Keratinocyte (primary cell): ENCODE results near the gene DPF3. TPM values are rescaled to one million over a fixed set of nuclear protein-coding genes. Genes with fewer than 3 reads are reported as not detected.

ENCODE experiments used
- DNase-seq: peaks from one replicate; pipeline ENCODE4 v3.0.0-alpha.2; 2011; ENCODE audit warnings: low read depth, missing footprints, low spot score
- FAIRE-seq: peaks from 2 replicates; lab custom pipeline; 2011; peaks lifted over from hg19 to GRCh38; lab: Jason Lieb, UNC
- H2AFZ ChIP-seq: 2 replicates; pipeline ENCODE4 v1.6.0; 2012; ENCODE audit warnings: low read length, control low read depth, inconsistent platforms; ENCODE audit not compliant: control insufficient read depth
- H3K27ac ChIP-seq: 2 replicates; pipeline ENCODE4 v1.5.1; 2011; ENCODE audit warnings: low read length; ENCODE audit not compliant: control insufficient read depth, insufficient read depth
- H3K27me3 ChIP-seq: 3 replicates; pipeline ENCODE4 v1.6.0; 2011; ENCODE audit warnings: low read length; ENCODE audit not compliant: control insufficient read depth, insufficient read depth; ENCODE audit errors: extremely low read depth
- H3K36me3 ChIP-seq, 2 experiments: 2 replicates in 1 of 2; 3 replicates in 1 of 2; pipeline ENCODE4 v1.5.1; 2011; ENCODE audit warnings: low read length in 2 of 2, mild to moderate bottlenecking in 1 of 2; ENCODE audit not compliant: control insufficient read depth in 2 of 2, insufficient read depth in 2 of 2; ENCODE audit errors: extremely low read depth in 1 of 2
- H3K4me1 ChIP-seq: 3 replicates; pipeline ENCODE4 v1.5.1; 2011; ENCODE audit warnings: low read length; ENCODE audit not compliant: control insufficient read depth, insufficient read depth; ENCODE audit errors: extremely low read depth
- H3K4me2 ChIP-seq: 3 replicates; pipeline ENCODE4 v1.6.0; 2011; ENCODE audit warnings: low read depth, low read length; ENCODE audit not compliant: control insufficient read depth, insufficient read depth; ENCODE audit errors: extremely low read depth
- H3K4me3 ChIP-seq, 3 experiments: fragments of 200-600 bp in 1 of 3; sonication (generic) in 1 of 3; 2 replicates in 2 of 3; 3 replicates in 1 of 3; pipeline ENCODE4 v1.5.1; 2011 to 2016; ENCODE audit warnings: low read length in 3 of 3, mild to moderate bottlenecking in 3 of 3, control low read depth in 2 of 3, inconsistent platforms in 1 of 3, low read depth in 1 of 3, mixed read lengths in 1 of 3, mixed run types in 1 of 3, moderate library complexity in 1 of 3; ENCODE audit not compliant: control insufficient read depth in 2 of 3, insufficient read depth in 2 of 3; ENCODE audit errors: extremely low read depth in 1 of 3
- H3K79me2 ChIP-seq: 2 replicates; pipeline ENCODE4 v1.6.0; 2012; ENCODE audit warnings: low read length; ENCODE audit not compliant: control insufficient read depth, insufficient read depth
- H3K9ac ChIP-seq: 3 replicates; pipeline ENCODE4 v1.6.0; 2011; ENCODE audit warnings: low read length; ENCODE audit not compliant: control insufficient read depth, insufficient read depth; ENCODE audit errors: extremely low read depth
- H3K9me1 ChIP-seq: 3 replicates; pipeline ENCODE4 v1.6.0; 2011; ENCODE audit warnings: low read length; ENCODE audit not compliant: control insufficient read depth, insufficient read depth; ENCODE audit errors: extremely low read depth
- H3K9me3 ChIP-seq: 2 replicates; pipeline ENCODE4 v1.5.1; 2012; ENCODE audit warnings: low read depth, low read length; ENCODE audit not compliant: control insufficient read depth
- H4K20me1 ChIP-seq: 3 replicates; pipeline ENCODE4 v1.6.0; 2011; ENCODE audit warnings: low read length; ENCODE audit not compliant: control insufficient read depth, insufficient read depth; ENCODE audit errors: extremely low read depth
- EZH2 ChIP-seq: IDR thresholded peaks from one replicate; pipeline ENCODE4 v1.6.1; 2012; ENCODE audit warnings: inconsistent platforms, mild to moderate bottlenecking, low read length, moderate library complexity
- dilution Hi-C: fragments of 300-500 bp; cut with MboI; formaldehyde crosslinking; loops from one replicate; pipeline ENCODE4 v1.7.0; 2020; ENCODE audit warnings: low sequenced_read_pairs; ENCODE audit not compliant: extremely low pct_ligation_motif_present
- polyA plus RNA-seq, 5 experiments: library from polyadenylated mRNA; depleted of rRNA in 3 of 5; stranded (reverse) in 3 of 5; stranded (forward) in 1 of 5; unstranded in 1 of 5; fragments of >200 nt; gene quantifications; 1 replicate in 1 of 5; 2 replicates in 3 of 5; 3 replicates in 1 of 5; pipeline versions ENCODE4 v1.2.1 to v1.2.3, GENCODE V29; 2011 to 2012; ENCODE audit warnings: missing spikeins in 2 of 5, low read depth in 1 of 5, low replicate concordance in 1 of 5
- TF ChIP-seq, protein P1 (sequence below), 3 experiments: IDR thresholded peaks in 1 of 3; conservative IDR thresholded peaks in 1 of 3; optimal IDR thresholded peaks in 1 of 3; 2 replicates in 2 of 3; 3 replicates in 1 of 3; pipeline versions ENCODE3 to v1.5.1; 2011; ENCODE audit warnings: low read length in 3 of 3, mild to moderate bottlenecking in 3 of 3, moderate library complexity in 2 of 3, control low read depth in 1 of 3, inconsistent platforms in 1 of 3; ENCODE audit not compliant: insufficient read depth in 2 of 3; ENCODE audit errors: extremely low read depth in 1 of 3

DPF3 gene
- polyA plus RNA-seq, 1 donor (not counting 4 experiments of a cell fraction or from before 2014, with no cell fraction given): 1.1 TPM

DNA sequence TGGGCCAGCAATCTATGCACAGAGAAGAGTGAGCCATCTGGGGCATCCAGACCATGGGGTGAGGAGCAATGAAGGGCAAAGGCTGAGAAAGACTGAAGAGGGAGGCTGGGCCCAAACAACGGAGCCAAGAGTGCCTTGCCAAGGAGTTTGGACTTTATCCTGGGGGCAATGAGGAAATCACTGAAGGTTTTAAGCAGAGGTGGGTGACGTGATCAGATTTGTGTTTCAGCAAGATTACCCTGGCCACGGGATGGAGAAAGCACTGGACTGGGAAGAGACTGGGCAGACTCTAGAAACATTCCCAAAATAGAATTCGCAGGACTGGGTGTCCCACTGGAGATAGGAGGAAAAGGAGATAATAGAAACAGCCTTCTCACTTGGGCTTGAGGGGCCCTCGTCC lies 65.3 kb downstream of the DPF3 start:
- H3K27ac ChIP-seq: no peak overlapping the region
- no peak overlapping the region for H3K9ac ChIP-seq
- H2AFZ ChIP-seq: no peak overlapping the region
- H3K4me3 ChIP-seq: no peak overlapping the region
- H3K36me3 ChIP-seq: no peaks in the 10 kb centered on the region
- H3K9me3 ChIP-seq: no peaks in the 10 kb centered on the region
- DNase-seq (no peak), FAIRE-seq (no peak)
- no peak overlapping the region for H3K4me2 ChIP-seq
- no peaks in the 10 kb centered on the region for H3K4me1 ChIP-seq
- no peaks in the 10 kb centered on the region for H3K79me2 ChIP-seq
- no peak for TF ChIP-seq EZH2
- TF ChIP-seq, protein P1, sequence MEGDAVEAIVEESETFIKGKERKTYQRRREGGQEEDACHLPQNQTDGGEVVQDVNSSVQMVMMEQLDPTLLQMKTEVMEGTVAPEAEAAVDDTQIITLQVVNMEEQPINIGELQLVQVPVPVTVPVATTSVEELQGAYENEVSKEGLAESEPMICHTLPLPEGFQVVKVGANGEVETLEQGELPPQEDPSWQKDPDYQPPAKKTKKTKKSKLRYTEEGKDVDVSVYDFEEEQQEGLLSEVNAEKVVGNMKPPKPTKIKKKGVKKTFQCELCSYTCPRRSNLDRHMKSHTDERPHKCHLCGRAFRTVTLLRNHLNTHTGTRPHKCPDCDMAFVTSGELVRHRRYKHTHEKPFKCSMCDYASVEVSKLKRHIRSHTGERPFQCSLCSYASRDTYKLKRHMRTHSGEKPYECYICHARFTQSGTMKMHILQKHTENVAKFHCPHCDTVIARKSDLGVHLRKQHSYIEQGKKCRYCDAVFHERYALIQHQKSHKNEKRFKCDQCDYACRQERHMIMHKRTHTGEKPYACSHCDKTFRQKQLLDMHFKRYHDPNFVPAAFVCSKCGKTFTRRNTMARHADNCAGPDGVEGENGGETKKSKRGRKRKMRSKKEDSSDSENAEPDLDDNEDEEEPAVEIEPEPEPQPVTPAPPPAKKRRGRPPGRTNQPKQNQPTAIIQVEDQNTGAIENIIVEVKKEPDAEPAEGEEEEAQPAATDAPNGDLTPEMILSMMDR (optimal IDR thresholded peaks at IDR 0.05 in 1 of 3, IDR thresholded peaks at IDR 0.05 in 1 of 3, conservative IDR thresholded peaks at IDR 0.05 in 1 of 3; ENCODE audit: extremely low read depth in 1 of 3, insufficient read depth in 2 of 3, low read length in 3 of 3): no peak
- peaks cover 10% of the 10 kb centered on the region for H3K27me3 ChIP-seq
- H3K9me1 ChIP-seq: no peaks in the 10 kb centered on the region
- H4K20me1 ChIP-seq: no peaks in the 10 kb centered on the region
- dilution Hi-C loops: no loop called here

GRCh38 chr14:72826039-72826438 lies 67.9 kb downstream of the DPF3 start:
- TF ChIP-seq, protein P1 (optimal IDR thresholded peaks at IDR 0.05 in 1 of 3, IDR thresholded peaks at IDR 0.05 in 1 of 3, conservative IDR thresholded peaks at IDR 0.05 in 1 of 3; ENCODE audit: extremely low read depth in 1 of 3, insufficient read depth in 2 of 3, low read length in 3 of 3): no peak
- no peak for TF ChIP-seq EZH2
- no peak for FAIRE-seq
- no peaks in the 10 kb centered on the region for H3K4me1 ChIP-seq

More at GRCh38 chr14:72826039-72826438, 67.9 kb downstream of the DPF3 start:
- Histone ChIP-seq H3K9me3 (no peaks in the 10 kb centered on the region), H4K20me1 (no peaks in the 10 kb centered on the region), H3K27ac (no peak overlapping the region), H3K27me3 (peaks cover under 1% of the 10 kb centered on the region), H3K9ac (no peak overlapping the region), H3K9me1 (no peaks in the 10 kb centered on the region), H3K4me3 (no peak overlapping the region), H3K4me2 (no peak overlapping the region), H3K79me2 (no peaks in the 10 kb centered on the region), H3K36me3 (no peaks in the 10 kb centered on the region), H2AFZ (no peak overlapping the region)
- dilution Hi-C loops: no loop called here
- no peak for DNase-seq
